ENCODE results near the gene PCSK5.
"Not testable (repeated sequence)": the region's sequence is repeated elsewhere in the genome, so short reads cannot be mapped to it uniquely, and the experiment has no call there.

Gene PCSK5

DNA sequence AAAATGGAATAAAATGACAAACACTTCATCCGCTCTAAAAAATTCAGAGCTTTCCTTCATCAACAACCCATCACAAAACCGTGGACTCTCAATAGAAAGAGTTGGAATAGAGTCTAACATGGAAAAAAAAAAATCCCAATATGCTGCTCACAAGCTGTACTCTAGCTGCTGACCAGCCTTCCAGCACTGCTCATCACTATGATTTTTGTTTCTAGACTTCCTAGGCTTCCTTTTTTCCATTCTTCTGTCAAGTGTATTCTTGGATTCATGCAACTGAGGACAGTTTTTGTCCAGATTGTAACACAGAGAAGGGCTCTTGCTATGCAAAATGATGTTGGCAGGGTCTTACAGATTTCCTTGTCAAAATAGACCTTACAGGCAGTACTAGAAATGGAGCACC lies 469.3 kb downstream of the PCSK5 start:
- DNase-seq (ENCODE audit: low spot score): no peak

DNA sequence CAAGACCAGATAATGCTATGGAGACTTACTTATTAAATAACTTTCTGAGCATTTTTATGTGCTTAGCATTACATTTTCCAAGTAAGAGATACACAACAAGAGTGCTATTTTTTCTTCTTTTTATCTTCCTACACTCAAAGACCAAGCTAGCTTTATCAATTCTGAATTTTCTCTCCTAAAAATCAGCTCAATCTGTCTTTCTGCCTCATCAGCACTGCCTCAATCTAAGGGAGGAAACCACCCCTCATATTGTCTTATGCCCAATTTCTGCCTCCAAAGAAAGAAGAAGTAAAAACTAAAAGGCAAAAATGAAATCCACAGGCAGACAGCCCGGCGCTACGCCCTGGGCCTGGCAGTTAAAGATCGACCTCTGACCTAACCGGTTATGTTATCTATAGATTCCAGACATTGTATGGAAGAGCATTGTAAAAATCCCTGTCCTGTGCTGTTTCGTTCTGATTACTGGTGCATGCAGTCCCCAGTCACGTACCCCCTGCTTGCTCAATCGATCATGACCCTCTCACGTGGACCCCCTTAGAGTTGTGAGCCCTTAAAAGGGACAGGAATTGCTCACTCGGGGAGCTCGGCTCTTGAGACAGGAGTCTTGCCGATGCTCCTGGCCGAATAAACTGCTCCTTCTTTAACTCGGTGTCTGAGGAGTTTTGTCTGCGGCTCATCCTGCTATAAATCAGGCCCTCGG lies 472.0 kb downstream of the PCSK5 start:
- DNase-seq (ENCODE audit: low spot score): not testable (repeated sequence)

DNA sequence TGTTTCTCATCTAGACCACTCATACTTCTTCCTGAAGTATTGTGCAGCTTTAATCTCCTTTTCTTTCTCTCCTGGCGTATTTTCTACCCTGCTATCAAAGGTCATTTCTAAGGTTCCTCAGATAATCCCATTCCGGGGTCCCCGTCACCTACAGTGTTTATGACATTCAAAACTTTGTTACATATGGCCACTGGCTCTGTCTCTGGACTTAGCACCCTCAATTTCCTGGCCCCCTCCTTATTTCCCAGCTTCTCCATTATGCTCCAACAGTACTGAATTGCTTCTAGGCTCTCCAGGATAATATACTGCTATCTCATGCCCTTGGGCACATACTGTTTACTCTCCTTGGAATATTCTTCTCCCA lies 472.5 kb downstream of the PCSK5 start:
- DNase-seq (ENCODE audit: low spot score): no peak

DNA sequence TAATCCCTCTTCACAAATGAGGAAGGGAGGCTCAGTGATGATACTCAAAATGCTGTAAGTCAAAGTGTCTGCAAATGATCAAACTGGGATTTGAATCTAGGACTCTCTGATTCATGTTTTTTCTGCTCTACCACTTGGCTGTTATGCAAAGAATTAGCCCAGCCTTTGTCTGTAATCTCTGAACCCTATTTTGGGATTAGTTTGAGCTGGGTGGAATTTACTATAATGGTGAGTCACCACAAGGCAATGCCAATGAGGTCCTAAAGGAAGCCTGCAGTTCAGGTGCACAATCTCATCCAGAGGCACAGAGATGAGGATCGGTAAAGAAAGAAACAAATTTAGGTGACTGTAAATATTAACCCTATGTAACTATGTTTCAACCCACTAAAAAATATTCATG lies 474.6 kb downstream of the PCSK5 start:
- DNase-seq (ENCODE audit: low spot score): no peak

GRCh38 chr9:76366275-76366674 lies 475.8 kb downstream of the PCSK5 start:
- DNase-seq (ENCODE audit: low spot score): no peak

DNA sequence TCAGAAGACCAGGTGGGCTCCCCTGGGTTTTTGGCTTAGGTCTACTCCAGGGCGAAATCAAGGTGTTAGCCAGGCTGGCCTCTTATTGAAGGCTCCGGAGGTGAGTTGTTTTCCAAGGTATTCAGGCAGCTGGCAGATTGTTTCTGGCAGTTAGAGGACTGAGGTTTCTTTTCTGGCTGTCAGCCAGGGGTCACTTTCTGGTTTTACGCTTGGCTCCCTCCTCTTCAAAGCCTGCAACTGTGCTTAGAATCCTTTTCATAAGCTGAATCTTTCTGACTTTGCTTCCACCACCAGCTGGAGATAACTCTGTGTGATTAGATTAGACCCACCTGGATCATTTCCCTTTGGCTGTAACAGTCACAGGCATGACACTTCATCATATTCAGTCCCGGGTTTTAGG lies 479.1 kb downstream of the PCSK5 start:
- no peak for DNase-seq (ENCODE audit: low spot score)

DNA sequence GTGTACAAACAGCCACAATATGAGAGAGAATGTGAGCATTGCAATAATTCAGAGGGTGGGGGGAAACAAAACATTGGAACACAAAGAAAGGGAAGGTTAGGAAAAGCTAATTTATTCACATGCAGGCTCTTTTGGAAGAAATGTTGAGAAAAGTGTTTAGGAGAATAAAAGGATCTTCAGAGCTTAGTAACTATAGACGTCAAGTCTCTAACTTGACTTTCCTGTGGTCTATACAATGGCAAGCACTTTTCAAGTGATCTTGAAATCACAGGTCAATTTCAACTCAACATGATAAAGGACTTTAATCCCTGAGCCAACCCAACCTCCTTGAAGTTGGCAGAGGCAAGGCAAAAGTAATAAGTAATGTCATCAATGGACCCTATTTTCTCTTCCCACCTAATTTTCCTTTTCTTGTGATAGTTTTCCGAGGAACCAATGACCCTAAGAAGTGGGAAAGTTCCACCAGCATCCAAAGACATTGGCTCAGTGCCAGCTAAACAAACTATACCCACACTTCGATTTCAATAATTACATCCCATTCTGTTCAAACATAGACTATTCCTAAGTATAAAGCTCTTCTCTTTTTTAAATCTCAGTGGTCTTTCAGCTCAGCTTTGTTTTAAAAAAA lies 480.0 kb downstream of the PCSK5 start:
- no peak for DNase-seq (ENCODE audit: low spot score)

GRCh38 chr9:76371901-76372300 lies 481.4 kb downstream of the PCSK5 start:
- no peak for DNase-seq (ENCODE audit: low spot score)

- no peak for DNase-seq (ENCODE audit: low spot score)
Measured at GRCh38 chr9:76372336-76372735, 481.9 kb downstream of the PCSK5 start.

GRCh38 chr9:76373173-76373783 lies 482.8 kb downstream of the PCSK5 start:
- DNase-seq (ENCODE audit: low spot score): no peak

DNA sequence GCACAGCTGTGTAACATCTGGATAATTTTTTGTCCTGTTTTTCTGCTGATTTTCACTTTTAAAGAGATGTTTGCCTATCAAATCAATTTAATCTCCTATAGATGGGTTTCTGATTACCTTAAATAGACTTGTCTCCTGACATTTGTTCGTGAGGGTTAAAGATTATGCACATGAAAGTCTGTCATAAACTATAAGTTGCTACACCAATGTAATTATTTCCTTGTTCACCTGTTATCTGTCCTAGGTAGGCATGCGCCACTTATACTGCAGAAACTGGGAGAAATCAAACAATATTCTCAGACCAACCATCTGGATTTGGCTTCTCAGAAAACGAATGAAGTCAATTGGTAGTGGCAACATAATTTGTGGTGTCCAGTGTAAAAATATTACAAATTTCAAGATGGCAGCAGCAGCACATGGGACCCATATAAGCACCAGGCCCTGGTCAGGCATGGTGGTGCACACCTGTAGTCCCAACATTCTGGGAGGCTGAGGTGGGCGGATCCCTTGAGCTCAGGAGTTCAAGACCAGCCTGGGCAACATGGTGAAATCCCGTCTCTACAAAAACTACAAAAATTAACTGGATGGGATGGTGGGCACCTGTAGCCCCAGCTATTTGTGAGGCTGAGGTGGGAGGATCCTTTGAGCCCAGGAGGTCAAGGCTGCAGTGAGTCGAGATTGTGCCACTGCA lies 483.5 kb downstream of the PCSK5 start:
- DNase-seq (ENCODE audit: low spot score): no peak

- no peak for DNase-seq (ENCODE audit: low spot score)
Measured at GRCh38 chr9:76374783-76375559, 484.5 kb downstream of the PCSK5 start.

DNA sequence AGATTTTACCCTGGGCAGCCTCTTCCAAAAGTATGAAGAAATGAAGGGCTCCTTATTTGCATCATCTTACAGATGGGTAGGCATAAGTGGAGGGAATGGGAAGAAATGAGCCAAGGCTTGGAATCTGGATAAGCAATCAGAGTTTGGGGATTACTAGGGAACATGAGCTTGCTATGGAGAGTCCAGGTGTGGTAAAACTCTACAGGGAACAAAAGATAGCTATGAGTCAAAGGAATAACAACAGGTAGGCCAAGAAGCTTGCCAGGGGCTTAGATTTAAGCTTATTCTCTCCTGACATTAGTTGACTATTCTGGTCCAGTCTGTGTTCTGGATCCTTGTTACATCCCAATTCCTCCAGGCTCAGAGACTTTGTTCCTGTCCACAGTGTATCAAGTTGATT lies 487.3 kb downstream of the PCSK5 start:
- DNase-seq (ENCODE audit: low spot score): no peak

DNA sequence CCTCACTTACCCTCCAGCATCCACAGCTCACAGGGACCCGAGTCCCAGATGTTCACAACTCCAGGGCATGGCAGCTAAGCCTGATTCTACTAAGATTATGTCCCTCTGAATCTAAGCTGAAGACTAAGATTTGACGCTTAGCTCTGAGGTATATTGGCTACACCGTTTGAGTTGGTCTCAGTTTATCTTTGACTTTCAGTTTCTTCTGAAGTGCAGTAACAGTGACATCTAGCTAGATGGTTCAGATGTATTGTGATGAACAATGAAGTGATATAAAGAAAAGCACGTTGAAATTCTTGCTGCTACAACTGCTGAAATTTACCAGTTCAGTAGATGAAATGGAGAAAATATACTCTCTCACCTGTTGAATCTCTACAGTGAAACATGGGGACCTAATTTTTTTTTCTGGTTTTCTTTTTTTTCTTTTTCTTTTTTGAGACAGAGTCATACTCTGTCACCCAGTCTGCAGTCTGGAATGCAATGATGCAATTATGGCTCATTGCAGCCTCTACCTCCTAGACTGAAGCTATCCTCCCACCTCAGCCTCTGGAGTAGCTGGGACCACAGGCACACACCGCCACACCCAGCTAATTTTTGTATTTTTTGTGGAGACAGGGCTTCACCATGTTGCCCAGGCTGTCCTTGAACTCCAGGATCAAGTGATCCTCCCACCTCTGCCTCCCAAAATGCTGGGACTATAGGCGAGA lies 488.0 kb downstream of the PCSK5 start:
- DNase-seq (ENCODE audit: low spot score): no peak

GRCh38 chr9:76379494-76379893 lies 489.0 kb downstream of the PCSK5 start:
- no peak for DNase-seq (ENCODE audit: low spot score)

DNA sequence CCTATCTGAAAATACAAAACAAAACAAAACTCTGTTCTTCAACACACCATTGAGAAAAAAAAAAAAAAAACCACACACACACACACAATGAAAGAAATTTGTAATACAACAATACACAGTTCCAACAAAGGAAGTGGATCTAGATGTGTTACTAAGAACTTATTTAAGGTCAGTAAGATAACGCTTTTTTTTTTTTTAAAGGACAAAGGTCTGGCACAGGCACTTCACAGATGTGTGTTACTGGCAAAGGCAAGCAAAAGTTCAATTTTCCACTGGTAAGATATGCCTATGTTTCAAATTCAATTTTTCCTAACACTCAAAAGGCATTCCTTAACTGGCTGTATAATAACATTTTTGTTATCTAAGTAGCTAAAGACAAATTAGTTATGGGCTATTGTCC lies 500.2 kb downstream of the PCSK5 start:
- DNase-seq (ENCODE audit: low spot score): no peak

- DNase-seq (ENCODE audit: low spot score): peak; percentile 98
Measured at GRCh38 chr9:76394195-76394959, 503.9 kb downstream of the PCSK5 start, which contains the start of gene RFK. RFK (minus strand) TSS chr9:76394426; CDS start chr9:76394171, 255 bp downstream.

DNA sequence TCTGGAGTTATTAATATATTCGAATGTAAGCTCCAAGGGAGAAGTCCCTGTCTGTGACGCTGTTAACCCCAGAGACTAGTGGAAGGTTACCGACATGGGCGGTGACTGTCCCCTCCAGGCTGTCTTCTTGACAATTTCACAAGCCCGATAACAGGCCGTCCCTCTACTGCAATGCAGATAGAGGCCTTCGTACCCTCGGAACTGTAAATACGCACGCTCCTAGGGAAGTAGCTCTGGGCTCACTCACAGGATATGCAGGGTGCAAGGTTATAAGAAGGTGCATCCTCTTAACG lies 504.4 kb downstream of the PCSK5 start:
- DNase-seq (ENCODE audit: low spot score): peak; percentile 77

DNA sequence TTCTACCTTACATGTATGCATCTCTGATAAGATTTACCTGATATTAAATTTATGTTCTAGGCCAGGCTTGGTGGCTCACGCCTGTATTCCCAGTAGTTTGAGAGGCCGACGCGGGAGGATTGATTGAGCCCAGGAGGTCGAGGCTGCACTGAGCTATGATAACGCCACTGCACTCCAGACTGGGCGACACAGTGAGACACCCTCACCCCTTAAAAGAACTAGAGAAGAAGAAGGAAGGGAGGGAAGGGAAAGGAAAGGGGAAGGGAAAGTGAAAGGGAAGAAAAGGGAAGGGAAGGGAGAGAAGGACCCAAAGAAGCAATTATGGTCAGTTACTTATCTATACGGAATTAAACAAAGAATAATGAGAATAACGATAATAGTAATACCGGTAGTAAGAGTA lies 504.9 kb downstream of the PCSK5 start:
- DNase-seq (ENCODE audit: low spot score): no peak

- DNase-seq (ENCODE audit: low spot score): no peak
Measured at GRCh38 chr9:76396144-76396543, 505.7 kb downstream of the PCSK5 start.

- no peak for DNase-seq (ENCODE audit: low spot score)
Measured at GRCh38 chr9:76396597-76396996, 506.1 kb downstream of the PCSK5 start.
